K562 (cell line): Measurements from ENCODE around the gene PNRC2.

Experiments
- CHD1 ChIP-seq: fragments of 200-600 bp; sonication (generic); IDR thresholded peaks from one replicate; pipeline ENCODE4 v1.6.1; 2012; ENCODE audit warnings: mild to moderate bottlenecking, moderate library complexity, low read length, inconsistent platforms
- FOXM1 ChIP-seq, 2 experiments: fragments of 450-650 bp in 1 of 2; sonication (generic) in 1 of 2; formaldehyde crosslinking in 1 of 2; IDR thresholded peaks; 2 replicates each; pipeline versions ENCODE4 v1.6.1 to v1.9.0; 2017 to 2022; ENCODE audit warnings: low read depth in 2 of 2, mild to moderate bottlenecking in 2 of 2, missing genetic modification reagents in 1 of 2, moderate library complexity in 1 of 2
- ZBTB8A ChIP-seq: fragments of 450-650 bp; IDR thresholded peaks from 2 replicates; pipeline ENCODE4 v1.6.1; 2018; ENCODE audit warnings: mild to moderate bottlenecking, moderate library complexity; ENCODE audit not compliant: partially characterized antibody

- TF ChIP-seq ZBTB8A (no peak), CHD1 (no peak), FOXM1 (IDR thresholded peaks at IDR 0.05; ENCODE audit: low read depth) (no peak), FOXM1 (CRISPR knock-in tag; IDR thresholded peaks at IDR 0.05; ENCODE audit: low read depth) (no peak)
These were observed 48.9 kb upstream of the PNRC2 start for GRCh38 chr1:23910553-23911246.
